Epidermal melanocyte (primary cell): Measurements from ENCODE around the gene ARGFX.
"Not testable (repeated sequence)": the region's sequence is repeated elsewhere in the genome, so short reads cannot be mapped to it uniquely, and the experiment has no call there.

Experiments used
- DNase-seq: peaks from one replicate; pipeline ENCODE4 v3.0.0; 2011; ENCODE audit warnings: low spot score; ENCODE audit not compliant: insufficient read length

The ARGFX gene

GRCh38 chr3:121567649-121568048 lies at the start of gene ARGFX:
Gene ARGFX, plus strand, starts transcription at chr3:121567949. Its CDS starts 2,765 bp downstream, at chr3:121570714.
- no peak for DNase-seq

GRCh38 chr3:121517953-121518655 lies 49.6 kb upstream of the ARGFX start:
- DNase-seq: no peak

- no peak for DNase-seq
These were observed 47.2 kb upstream of the ARGFX start for GRCh38 chr3:121520510-121520909.

- no peak for DNase-seq
These were observed 38.4 kb upstream of the ARGFX start for GRCh38 chr3:121529308-121529707.

GRCh38 chr3:121531269-121531668 lies 36.5 kb upstream of the ARGFX start:
- no peak for DNase-seq

GRCh38 chr3:121542924-121543323 lies 24.8 kb upstream of the ARGFX start:
- no peak for DNase-seq

- DNase-seq: no peak
These were observed 22.6 kb upstream of the ARGFX start for GRCh38 chr3:121545049-121545573.

- peak; percentile 82 for DNase-seq
These were observed 21.9 kb upstream of the ARGFX start, which contains the start of gene POLQ for GRCh38 chr3:121545574-121546455. Gene POLQ, minus strand, starts transcription at chr3:121545988. Its CDS starts 111 bp downstream, at chr3:121545877.

GRCh38 chr3:121552379-121552778 lies 15.4 kb upstream of the ARGFX start:
- no peak for DNase-seq

GRCh38 chr3:121552797-121553196 lies 15.0 kb upstream of the ARGFX start:
- no peak for DNase-seq

- no peak for DNase-seq
These were observed 10.3 kb upstream of the ARGFX start for GRCh38 chr3:121557426-121557934.

GRCh38 chr3:121562148-121562547 lies 5.6 kb upstream of the ARGFX start:
- no peak for DNase-seq

GRCh38 chr3:121566773-121567172 lies 976 bp upstream of the ARGFX start:
- DNase-seq: no peak

GRCh38 chr3:121574449-121574848 lies 6.7 kb downstream of the ARGFX start:
- DNase-seq: no peak

- no peak for DNase-seq
These were observed 13.9 kb downstream of the ARGFX start for GRCh38 chr3:121581691-121582090.

GRCh38 chr3:121584418-121584817 lies 16.7 kb downstream of the ARGFX start:
- no peak for DNase-seq

GRCh38 chr3:121592856-121593702 lies 25.3 kb downstream of the ARGFX start, which contains the start of gene FBXO40:
Gene FBXO40, plus strand, starts transcription at chr3:121593379. Its CDS starts 27,197 bp downstream, at chr3:121620576.
- DNase-seq: no peak

- not testable (repeated sequence) for DNase-seq
These were observed 26.1 kb downstream of the ARGFX start for GRCh38 chr3:121593806-121594205.

- no peak for DNase-seq
These were observed 27.1 kb downstream of the ARGFX start for GRCh38 chr3:121594850-121595249.

GRCh38 chr3:121595765-121596406 lies 28.1 kb downstream of the ARGFX start:
- DNase-seq: no peak
